Esophagus squamous epithelium (tissue), 4 donors: ENCODE data around the gene TRIM32.

ENCODE experiments used
- CTCF ChIP-seq, 6 experiments: fragments of 450-650 bp in 4 of 6; fragments of 200-600 bp in 2 of 6; sonication (generic) in 2 of 6; IDR thresholded peaks; one replicate each; pipeline ENCODE4 v1.5.1; 2016 to 2019; ENCODE audit warnings: antibody characterized with exemption in 6 of 6, mild to moderate bottlenecking in 4 of 6, moderate library complexity in 4 of 6
- POLR2A ChIP-seq, 4 donors: fragments of 450-650 bp; IDR thresholded peaks; one replicate each; pipeline ENCODE4 v1.6.1; 2017; ENCODE audit warnings: antibody characterized with exemption in 4 of 4, mild to moderate bottlenecking in 4 of 4, moderate library complexity in 3 of 4

- TF ChIP-seq CTCF (IDR thresholded peaks at IDR 0.05) = peak; percentile 46 to 93 (median 85)
- no peak for TF ChIP-seq POLR2A (IDR thresholded peaks at IDR 0.05)
These were observed 50.0 kb downstream of the TRIM32 start for GRCh38 chr9:116737152-116737546.
